Activated T-helper 1 cell treated with Interleukin-2 at 50 U/mL for 16 hours (primary cell): Measurements from ENCODE around the gene ART3.

Experiments used
- DNase-seq: peaks from one replicate; pipeline ENCODE4 v3.0.0-alpha.2; 2020; ENCODE audit warnings: low read depth

The ART3 gene

GRCh38 chr4:76072760-76073159 lies 1.7 kb upstream of the ART3 start:
- DNase-seq, result no peak

- DNase-seq, result no peak
Measured at GRCh38 chr4:76074993-76075600, 588 bp downstream of the ART3 start.

- DNase-seq, result no peak
Measured at GRCh38 chr4:76078033-76078613, 3.6 kb downstream of the ART3 start.

- DNase-seq, result no peak
Measured at GRCh38 chr4:76083386-76083988, 9.0 kb downstream of the ART3 start.

GRCh38 chr4:76084542-76084941 lies 10.0 kb downstream of the ART3 start:
- no peak for DNase-seq

DNA sequence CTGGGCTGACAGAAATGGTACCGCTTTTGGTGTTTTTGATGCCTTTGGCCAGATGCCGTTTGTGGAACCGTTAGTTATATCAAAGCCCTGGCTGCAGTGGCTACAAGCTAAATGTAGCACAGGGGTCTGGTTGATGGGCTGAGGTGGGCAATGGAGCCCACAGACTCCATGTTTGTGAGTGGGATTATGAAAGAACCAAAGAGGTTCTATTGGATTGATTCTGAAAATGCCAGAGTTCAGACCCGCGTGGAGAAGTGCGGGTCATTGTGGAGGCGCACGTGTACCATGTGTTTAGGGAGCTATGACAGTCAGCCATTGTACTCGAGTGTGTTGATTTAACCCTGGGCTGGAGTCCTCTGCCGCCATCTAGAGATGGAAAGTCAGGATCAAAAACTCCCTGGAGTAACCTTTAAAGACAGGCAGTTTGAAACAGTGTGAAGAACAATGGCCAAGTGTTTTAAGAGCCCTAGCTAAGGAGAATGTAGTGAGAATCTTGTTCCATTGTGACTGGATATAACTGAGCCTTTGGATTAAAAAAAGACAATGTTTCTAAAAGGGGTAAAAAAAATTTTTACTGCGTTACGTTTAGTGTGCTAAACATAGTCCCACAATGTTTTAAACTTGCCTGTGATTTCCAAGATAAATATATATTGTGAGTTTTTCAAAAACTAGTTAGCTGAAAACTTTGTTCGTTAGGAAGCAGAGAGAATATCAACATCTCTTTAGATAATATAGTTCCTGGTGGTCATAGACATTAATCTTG lies 12.7 kb downstream of the ART3 start:
- DNase-seq, result no peak

DNA sequence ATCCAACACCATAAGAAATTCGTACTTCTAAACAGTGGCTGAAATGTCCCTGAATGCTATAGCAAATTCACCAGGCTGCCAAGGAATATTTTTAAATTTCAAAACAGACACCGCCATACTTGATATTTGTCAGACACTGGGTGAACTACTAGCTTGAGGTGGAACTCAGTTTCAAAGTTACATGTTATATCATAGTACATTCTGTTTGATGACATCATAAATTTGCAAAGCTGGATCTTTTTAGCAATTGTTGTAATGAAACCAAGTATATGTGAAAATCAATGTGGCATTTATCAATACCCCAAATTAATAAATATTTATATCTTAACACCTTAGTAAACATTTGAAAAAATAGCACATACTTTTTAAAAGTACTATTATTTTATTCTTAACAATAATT lies 14.2 kb downstream of the ART3 start:
- no peak for DNase-seq

DNA sequence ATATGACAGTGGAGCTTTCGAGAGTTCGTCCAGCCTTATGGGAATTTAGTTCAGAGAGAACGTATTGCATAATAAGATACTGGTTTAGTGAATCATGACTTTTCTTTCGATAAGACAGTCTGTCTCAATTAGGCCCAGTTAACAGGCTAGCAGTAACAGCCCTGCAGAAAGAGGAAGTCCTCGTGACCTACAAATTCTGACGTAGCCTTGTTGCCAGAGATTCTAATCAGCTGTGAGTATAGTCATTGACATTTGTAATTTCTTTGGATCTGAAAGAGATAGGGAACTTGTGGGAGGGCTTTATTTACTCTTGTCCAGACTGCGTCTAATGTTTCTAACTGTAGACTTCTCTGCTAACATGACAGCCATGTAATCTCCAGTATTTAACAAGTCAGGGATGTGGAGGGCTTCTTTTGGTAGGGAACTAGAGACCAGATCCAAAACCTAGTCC lies 15.8 kb downstream of the ART3 start:
- no peak for DNase-seq

DNA sequence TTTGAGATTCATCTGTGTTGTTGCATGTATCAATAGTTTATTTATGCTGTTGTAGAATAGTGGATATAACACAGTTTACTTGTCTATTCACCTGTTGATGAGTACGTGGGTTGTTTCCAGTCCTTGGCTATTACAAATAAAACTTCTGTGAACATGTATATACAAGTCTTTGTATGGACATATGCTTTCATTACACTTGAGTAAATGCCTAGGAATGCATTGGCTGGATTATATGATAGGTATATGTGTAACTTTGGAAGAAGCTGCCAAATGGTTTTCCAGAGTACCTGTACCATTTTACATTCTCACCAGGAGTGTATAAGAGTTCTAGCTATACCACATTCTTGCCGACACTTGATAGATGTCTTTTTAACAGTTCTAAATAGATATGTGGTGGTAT lies 16.5 kb downstream of the ART3 start:
- no peak for DNase-seq

DNA sequence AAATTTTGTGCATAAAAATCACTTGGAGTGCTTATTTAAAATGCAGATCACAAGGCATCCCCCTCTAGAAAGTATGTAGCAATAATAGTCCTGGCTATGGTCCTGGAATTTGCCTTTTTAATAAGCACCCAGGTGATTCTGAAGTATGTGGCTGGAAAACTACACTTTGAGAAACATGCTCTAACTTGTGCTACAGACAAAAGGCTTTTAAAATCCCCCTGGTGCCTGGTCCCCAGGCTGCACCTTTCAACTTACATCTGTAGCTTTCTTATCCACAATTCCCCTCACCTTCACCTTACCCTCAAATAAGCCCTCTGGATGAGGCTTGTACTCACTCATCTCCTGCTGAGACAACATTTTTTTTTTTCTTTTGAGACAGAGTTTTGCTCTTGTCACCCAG lies 21.1 kb downstream of the ART3 start:
- no peak for DNase-seq

- no peak for DNase-seq
Measured at GRCh38 chr4:76096076-76096475, 21.6 kb downstream of the ART3 start.

DNA sequence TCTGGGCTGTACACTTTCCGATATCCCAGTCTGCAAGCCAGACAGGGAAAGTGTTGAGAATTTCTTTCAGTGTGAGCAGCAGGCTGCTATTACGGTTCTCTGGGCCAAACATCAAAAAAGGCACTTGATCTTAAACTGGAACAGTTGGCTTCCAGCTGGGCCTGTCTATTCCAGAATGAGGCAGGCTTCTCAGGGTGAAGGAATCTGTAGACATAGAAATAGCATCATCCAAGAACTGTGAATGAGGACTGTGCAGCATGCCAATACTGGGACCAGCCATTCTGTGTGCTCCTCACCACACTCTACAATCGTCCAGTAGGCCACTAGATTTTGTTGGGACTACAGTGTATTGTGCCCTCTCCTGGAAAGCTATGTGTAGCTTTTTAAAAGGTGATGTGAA lies 31.1 kb downstream of the ART3 start:
- no peak for DNase-seq

GRCh38 chr4:76106442-76106841 lies 31.9 kb downstream of the ART3 start:
- DNase-seq, result no peak

DNA sequence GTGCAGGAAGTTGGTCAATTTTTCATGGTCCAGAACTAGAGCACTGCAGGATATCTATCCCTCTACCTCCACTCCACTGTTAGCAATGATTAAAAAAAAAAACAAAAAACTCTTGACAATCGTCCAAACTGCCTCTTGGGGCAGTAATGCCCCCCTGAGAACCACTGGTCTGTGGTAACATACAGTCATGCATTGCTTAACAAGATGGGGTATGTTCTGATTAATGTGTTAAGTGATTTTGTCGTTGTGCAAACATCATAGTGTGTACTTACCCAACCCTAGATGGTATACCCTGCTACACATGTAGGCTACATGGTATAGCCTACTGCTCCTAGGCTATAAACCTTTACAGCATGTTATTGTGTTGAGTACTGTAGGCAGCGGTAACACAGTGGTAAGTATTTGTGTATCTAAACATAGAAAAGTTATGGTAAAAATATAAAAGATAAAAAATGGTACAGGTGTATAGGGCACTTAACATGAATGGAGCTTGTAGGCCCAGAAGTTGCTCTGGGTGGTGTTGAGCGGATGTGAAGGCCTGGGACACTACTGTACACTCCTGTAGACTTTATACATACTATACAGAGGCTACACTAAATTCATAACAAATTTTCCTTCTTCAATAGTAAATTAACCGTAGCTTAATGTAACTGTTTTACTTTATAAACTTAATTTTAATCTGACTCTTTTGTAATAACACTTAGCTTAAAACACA lies 34.1 kb downstream of the ART3 start:
- no peak for DNase-seq

- DNase-seq, result no peak
Measured at GRCh38 chr4:76116821-76117220, 42.3 kb downstream of the ART3 start.

GRCh38 chr4:76117536-76117935 lies 43.0 kb downstream of the ART3 start:
- no peak for DNase-seq

- DNase-seq, result no peak
Measured at GRCh38 chr4:76120199-76120598, 45.7 kb downstream of the ART3 start.

GRCh38 chr4:76125816-76126215 lies 51.3 kb downstream of the ART3 start:
- no peak for DNase-seq

DNA sequence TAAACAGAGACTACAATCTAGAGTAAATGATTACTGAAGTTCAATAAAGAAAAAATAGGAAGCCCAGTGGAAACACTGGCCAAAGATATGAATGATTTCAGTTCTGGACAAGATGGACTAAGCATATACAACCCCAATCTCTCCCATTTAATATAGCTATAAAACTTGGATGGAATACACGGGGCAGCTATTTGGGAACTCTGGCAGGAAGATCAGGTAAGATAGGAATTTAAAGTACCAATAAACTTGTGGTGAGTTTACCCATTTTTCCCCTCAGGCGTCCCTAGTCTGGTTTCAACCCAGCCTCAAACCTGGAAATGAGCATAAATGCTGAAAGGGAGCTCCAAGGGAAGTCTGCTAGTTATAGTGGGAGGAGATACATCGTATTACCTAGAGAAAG lies 53.2 kb downstream of the ART3 start:
- DNase-seq, result no peak

DNA sequence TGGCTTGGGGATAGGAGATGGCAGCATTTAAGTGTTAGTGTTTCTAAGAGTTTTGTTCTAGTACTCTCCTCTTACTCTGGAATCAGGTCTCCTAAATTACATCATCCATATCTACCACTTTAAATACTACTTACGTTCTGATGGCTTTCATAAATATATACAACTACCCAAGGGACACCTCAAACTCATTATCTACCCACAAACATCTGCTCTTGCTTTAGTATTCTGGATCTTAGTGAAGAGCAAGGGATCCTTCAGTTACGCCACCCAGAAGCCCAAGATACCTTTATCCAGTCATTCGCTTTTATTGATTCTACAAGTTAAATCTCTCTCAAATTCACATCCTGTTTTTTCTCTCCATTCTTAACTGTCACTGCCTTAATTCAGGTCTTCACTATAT lies 66.7 kb downstream of the ART3 start:
- no peak for DNase-seq

DNA sequence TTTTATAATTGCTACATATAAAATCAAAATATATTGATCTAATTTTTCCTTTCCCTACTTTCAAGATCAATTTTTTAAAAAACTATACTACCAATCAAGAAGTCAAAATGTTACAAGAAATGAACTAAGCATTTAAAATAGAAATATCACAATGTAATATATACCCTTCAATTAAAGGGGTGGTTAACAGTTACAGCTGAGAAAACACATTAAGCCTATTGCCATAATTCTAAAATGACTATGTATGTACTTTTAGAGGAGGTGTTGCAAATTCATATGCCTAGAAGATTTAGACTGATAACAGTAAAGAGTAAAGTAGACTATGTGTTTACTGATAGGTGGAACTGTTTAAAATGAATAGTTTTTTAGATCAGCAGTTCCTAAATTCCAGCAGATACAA lies 70.0 kb downstream of the ART3 start:
- no peak for DNase-seq

DNA sequence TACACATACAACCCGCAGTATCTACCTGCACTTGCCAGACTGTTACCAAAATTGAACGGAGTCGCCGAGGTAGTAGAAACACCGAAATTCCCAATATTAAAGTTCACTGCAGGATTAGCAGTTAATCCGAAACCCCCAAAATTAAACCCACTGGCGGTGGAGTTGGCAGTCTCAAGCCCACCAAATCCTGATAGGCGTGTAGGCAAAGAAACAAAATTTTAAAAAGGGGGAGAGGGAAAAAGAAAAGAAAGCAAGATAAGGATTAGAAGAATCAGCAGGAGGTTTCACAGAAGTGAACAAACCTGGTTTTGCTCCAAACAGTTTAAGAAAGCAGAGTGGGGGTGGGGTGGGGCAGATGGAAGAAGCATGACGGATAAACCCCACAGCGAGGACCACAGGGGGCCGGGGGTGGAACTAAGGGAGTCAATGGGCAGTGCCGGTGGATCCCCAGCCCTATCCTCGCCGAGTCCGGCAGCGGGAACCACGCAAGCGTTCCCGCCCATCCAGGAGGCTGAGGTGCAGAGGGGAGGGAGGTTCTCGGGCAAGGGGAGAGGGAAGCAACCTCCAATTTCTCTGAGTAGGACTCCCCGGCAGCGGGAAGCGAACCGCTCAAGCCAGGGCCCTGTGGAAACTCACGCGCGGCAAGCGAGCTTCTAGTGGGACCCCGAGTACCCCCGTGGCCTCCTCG lies 73.1 kb downstream of the ART3 start:
- peak; percentile 3 for DNase-seq
